Upper lobe of right lung (tissue), 1 donor: ENCODE measurements around the gene SRRT. TPM values are rescaled to one million over a fixed set of nuclear protein-coding genes. Genes with fewer than 3 reads are reported as not detected.

Experiments
- ATAC-seq: fragments of 200-7000 bp; cut with Tn5 transposase; one replicate; pipeline ENCODE4 v1.9.1; 2020; ENCODE audit warnings: mild to moderate bottlenecking, moderate library complexity
- DNase-seq: peaks from one replicate; pipeline ENCODE4 v3.0.0-alpha.2; 2020
- H3K27ac ChIP-seq: fragments of 200-600 bp; one replicate; pipeline ENCODE4 v1.8.0; 2022
- H3K27me3 ChIP-seq: fragments of 200-600 bp; one replicate; pipeline ENCODE4 v1.8.0; 2022; ENCODE audit warnings: mild to moderate bottlenecking
- H3K36me3 ChIP-seq: fragments of 200-600 bp; one replicate; pipeline ENCODE4 v1.8.0; 2022
- H3K4me1 ChIP-seq: fragments of 200-600 bp; one replicate; pipeline ENCODE4 v1.8.0; 2022
- H3K4me3 ChIP-seq: fragments of 200-600 bp; one replicate; pipeline ENCODE4 v1.8.0; 2022; ENCODE audit warnings: mild to moderate bottlenecking
- H3K9me3 ChIP-seq: fragments of 200-600 bp; one replicate; pipeline ENCODE4 v1.8.0; 2022
- CTCF ChIP-seq: fragments of 200-600 bp; IDR thresholded peaks from one replicate; pipeline ENCODE4 v1.8.0; 2022; ENCODE audit warnings: antibody characterized with exemption
- intact Hi-C: fragments of 100-400 bp; cut with DNase I; formaldehyde crosslinking; loops from one replicate; pipeline ENCODE4 v1.11.0; 2022
- total RNA-seq: library from RNA; stranded (reverse); fragmentation: NEBNext Ultra II Directional; extraction: Animal tissue kit (Norgen Biotek cat#: 25700); gene quantifications from one replicate; pipeline ENCODE4 v1.2.1, GENCODE V29; 2021
- donor health status: DM: no; HTN: yes; CAD: no; lungs with severe emphysema.

SRRT gene
- total RNA-seq, 1 donor from 2014 or later: 105 TPM

- TF ChIP-seq CTCF: peak; percentile 76
- peaks cover 29% of the 10 kb centered on the region for H3K4me1 ChIP-seq
- no peak overlapping the region for H3K27ac ChIP-seq
- DNase-seq: peak; percentile 80
- intact Hi-C loops: loop anchor here (5.0 kb wide), 1 partner anchor 162 kb away; no protein-coding TSS in a partner anchor
- no peaks in the 10 kb centered on the region for H3K9me3 ChIP-seq
- no peaks in the 10 kb centered on the region for H3K36me3 ChIP-seq
- peaks cover 28% of the 10 kb centered on the region for H3K27me3 ChIP-seq
- peak overlapping the region; percentile 45 for H3K4me3 ChIP-seq
- peak; percentile 17 for ATAC-seq
Measured at GRCh38 chr7:100894860-100895700, 20.2 kb downstream of the SRRT start.

- H3K36me3 ChIP-seq: no peaks in the 10 kb centered on the region
- peaks cover 26% of the 10 kb centered on the region for H3K4me1 ChIP-seq
- no peak within 1 kb of the TSS for H3K27ac ChIP-seq
- intact Hi-C loops: loop anchor here (5.0 kb wide), 1 partner anchor 162 kb away; no protein-coding TSS in a partner anchor
- no peak for DNase-seq
- H3K4me3 ChIP-seq: peak within 1 kb of the TSS; percentile 45
- no peak for TF ChIP-seq CTCF
- ATAC-seq: peak; percentile 6
- H3K9me3 ChIP-seq: no peaks in the 10 kb centered on the region
- H3K27me3 ChIP-seq: peaks cover 28% of the 10 kb centered on the region
Measured at GRCh38 chr7:100895701-100895955, 20.7 kb downstream of the SRRT start, which contains the start of gene ACHE. Gene ACHE (minus strand): TSS chr7:100895888. CDS start chr7:100894232, 1,656 bp downstream.

GRCh38 chr7:100895956-100896731 lies 21.2 kb downstream of the SRRT start:
- intact Hi-C loops: loop anchor here (5.0 kb wide), 1 partner anchor 161 kb away; no protein-coding TSS in a partner anchor
- DNase-seq: peak; percentile 70
- no peak for TF ChIP-seq CTCF
- peaks cover 28% of the 10 kb centered on the region for H3K27me3 ChIP-seq
- no peak overlapping the region for H3K27ac ChIP-seq
- peak overlapping the region; percentile 45 for H3K4me3 ChIP-seq
- peak; percentile 40 for ATAC-seq
- no peaks in the 10 kb centered on the region for H3K9me3 ChIP-seq
- peaks cover 21% of the 10 kb centered on the region for H3K4me1 ChIP-seq
- H3K36me3 ChIP-seq: no peaks in the 10 kb centered on the region

GRCh38 chr7:100896732-100897608 lies 22.1 kb downstream of the SRRT start:
- peaks cover 28% of the 10 kb centered on the region for H3K27me3 ChIP-seq
- peak; percentile 79 for DNase-seq
- peaks cover 20% of the 10 kb centered on the region for H3K4me1 ChIP-seq
- no peaks in the 10 kb centered on the region for H3K9me3 ChIP-seq
- no peak overlapping the region for H3K27ac ChIP-seq
- H3K36me3 ChIP-seq: no peaks in the 10 kb centered on the region
- H3K4me3 ChIP-seq: peak overlapping the region; percentile 45
- peak; percentile 61 for ATAC-seq
- intact Hi-C loops: loop anchor here (5.0 kb wide), 1 partner anchor 160 kb away; no protein-coding TSS in a partner anchor
- peak; percentile 71 for TF ChIP-seq CTCF

- Histone ChIP-seq H3K27me3 (peaks cover 28% of the 10 kb centered on the region), H3K27ac (no peak overlapping the region), H3K4me3 (no peak overlapping the region), H3K36me3 (no peaks in the 10 kb centered on the region), H3K9me3 (no peaks in the 10 kb centered on the region), H3K4me1 (peaks cover 20% of the 10 kb centered on the region)
- TF ChIP-seq CTCF: no peak
- no peak for ATAC-seq
- DNase-seq: no peak
- intact Hi-C loops: loop anchor here (5.0 kb wide), 1 partner anchor 159 kb away; no protein-coding TSS in a partner anchor
Measured at GRCh38 chr7:100897772-100898454, 23.0 kb downstream of the SRRT start.
